SK-N-MC (cell line): ENCODE results near the gene ITGB2.
A peak's percentile ranks its signal among the peaks of the same experiment; 100 is the strongest.
"Not testable (repeated sequence)": the region's sequence is repeated elsewhere in the genome, so short reads cannot be mapped to it uniquely, and the experiment has no call there.

ENCODE experiments used
- DNase-seq: peaks from one replicate; pipeline ENCODE4 v3.0.0-alpha.2; 2011; ENCODE audit warnings: low read depth, low spot score
- H3K27ac ChIP-seq: fragments of 200-600 bp; sonication (generic); 2 replicates; pipeline ENCODE4 v1.5.1; 2016; ENCODE audit warnings: mixed run types
- H3K36me3 ChIP-seq: fragments of 200-600 bp; sonication (generic); 2 replicates; pipeline ENCODE4 v1.6.1; 2017; ENCODE audit warnings: antibody characterized with exemption, low read length, mixed read lengths; ENCODE audit not compliant: insufficient read depth
- H3K4me3 ChIP-seq: fragments of 200-600 bp; sonication (generic); 2 replicates; pipeline ENCODE4 v1.5.1; 2016
- H3K9ac ChIP-seq: fragments of 200-600 bp; sonication (generic); 2 replicates; pipeline ENCODE4 v1.8.0; 2017; ENCODE audit warnings: mixed run types, mixed read lengths; ENCODE audit not compliant: insufficient read length
- H3K9me3 ChIP-seq: fragments of 200-600 bp; sonication (generic); 2 replicates; pipeline ENCODE4 v1.6.1; 2017; ENCODE audit warnings: low read depth, mild to moderate bottlenecking, antibody characterized with exemption, low read length, moderate library complexity, mixed read lengths
- EZH2 ChIP-seq: fragments of 200-600 bp; sonication (generic); IDR thresholded peaks from one replicate; pipeline ENCODE4 v1.6.1; 2017; ENCODE audit warnings: antibody characterized with exemption
- FOXP2 ChIP-seq: optimal IDR thresholded peaks from 2 replicates; pipeline ENCODE3; 2011; ENCODE audit warnings: mild to moderate bottlenecking, moderate library complexity; ENCODE audit not compliant: insufficient read depth; ENCODE audit errors: extremely low read length, control extremely low read depth
- POLR2AphosphoS5 ChIP-seq: IDR thresholded peaks from 2 replicates; pipeline ENCODE4 v1.6.1; 2012; ENCODE audit warnings: mild to moderate bottlenecking, low read depth, low read length, borderline replicate concordance

Gene ITGB2

GRCh38 chr21:44886113-44887075 is 34.3 kb downstream of the ITGB2 start:
- H3K9ac ChIP-seq: no peak overlapping the region
- no peaks in the 10 kb centered on the region for H3K36me3 ChIP-seq
- H3K4me3 ChIP-seq: no peak overlapping the region
- H3K27ac ChIP-seq: no peak overlapping the region
- no peak for DNase-seq
- H3K9me3 ChIP-seq: no peaks in the 10 kb centered on the region
- TF ChIP-seq EZH2 (no peak), POLR2AphosphoS5 (no peak), FOXP2 (no peak)

- TF ChIP-seq FOXP2 (no peak), EZH2 (no peak), POLR2AphosphoS5 (no peak)
- H3K4me3 ChIP-seq: no peak overlapping the region
- no peaks in the 10 kb centered on the region for H3K9me3 ChIP-seq
- no peak overlapping the region for H3K9ac ChIP-seq
- no peaks in the 10 kb centered on the region for H3K36me3 ChIP-seq
- no peak overlapping the region for H3K27ac ChIP-seq
- DNase-seq: no peak
Observed at GRCh38 chr21:44885615-44886014, 35.1 kb downstream of the ITGB2 start.

- DNase-seq: no peak
- H3K4me3 ChIP-seq: no peak overlapping the region
- no peaks in the 10 kb centered on the region for H3K36me3 ChIP-seq
- no peak overlapping the region for H3K27ac ChIP-seq
- no peak for TF ChIP-seq EZH2
- TF ChIP-seq FOXP2: no peak
- TF ChIP-seq POLR2AphosphoS5: no peak
- H3K9ac ChIP-seq: no peak overlapping the region
- H3K9me3 ChIP-seq: no peaks in the 10 kb centered on the region
Observed at GRCh38 chr21:44884097-44884496, 36.6 kb downstream of the ITGB2 start.

GRCh38 chr21:44883250-44883649 is 37.4 kb downstream of the ITGB2 start:
- TF ChIP-seq POLR2AphosphoS5: no peak
- TF ChIP-seq EZH2: no peak
- TF ChIP-seq FOXP2: no peak
- Histone ChIP-seq H3K9ac (no peak overlapping the region), H3K36me3 (no peaks in the 10 kb centered on the region), H3K27ac (no peak overlapping the region), H3K9me3 (no peaks in the 10 kb centered on the region), H3K4me3 (no peak overlapping the region)
- DNase-seq: no peak

GRCh38 chr21:44881198-44881872 is 39.4 kb downstream of the ITGB2 start:
- no peaks in the 10 kb centered on the region for H3K36me3 ChIP-seq
- no peak overlapping the region for H3K4me3 ChIP-seq
- no peaks in the 10 kb centered on the region for H3K9me3 ChIP-seq
- no peak for DNase-seq
- peak overlapping the region; percentile 42; the same call in 1 of the 2 replicates for H3K27ac ChIP-seq
- TF ChIP-seq FOXP2: no peak
- no peak for TF ChIP-seq EZH2
- TF ChIP-seq POLR2AphosphoS5: no peak
- H3K9ac ChIP-seq: no peak overlapping the region

- H3K9ac ChIP-seq: no peak overlapping the region
- H3K9me3 ChIP-seq: no peaks in the 10 kb centered on the region
- peak overlapping the region; percentile 70; the same call in 1 of the 2 replicates for H3K27ac ChIP-seq
- peak; percentile 34 for DNase-seq
- TF ChIP-seq POLR2AphosphoS5 (no peak), FOXP2 (no peak), EZH2 (no peak)
- H3K4me3 ChIP-seq: peak overlapping the region; percentile 9; the same call in 1 of the 2 replicates
- no peaks in the 10 kb centered on the region for H3K36me3 ChIP-seq
Observed at GRCh38 chr21:44880405-44881197, 40.1 kb downstream of the ITGB2 start.

GRCh38 chr21:44879238-44879637 is 41.5 kb downstream of the ITGB2 start:
- H3K36me3 ChIP-seq, H3K4me3 ChIP-seq, H3K9me3 ChIP-seq, H3K9ac ChIP-seq, DNase-seq, H3K27ac ChIP-seq: not testable (repeated sequence)
